GM04503 (cell line): ENCODE measurements around the gene MATR3.
"Not testable (repeated sequence)": the region's sequence is repeated elsewhere in the genome, so short reads cannot be mapped to it uniquely, and the experiment has no call there.

ENCODE experiments used
- DNase-seq: peaks from one replicate; pipeline ENCODE4 v3.0.0-alpha.2; 2012; ENCODE audit warnings: low read depth

MATR3 gene

GRCh38 chr5:139297439-139298133 lies 4.0 kb downstream of the MATR3 start:
- DNase-seq = no peak

DNA sequence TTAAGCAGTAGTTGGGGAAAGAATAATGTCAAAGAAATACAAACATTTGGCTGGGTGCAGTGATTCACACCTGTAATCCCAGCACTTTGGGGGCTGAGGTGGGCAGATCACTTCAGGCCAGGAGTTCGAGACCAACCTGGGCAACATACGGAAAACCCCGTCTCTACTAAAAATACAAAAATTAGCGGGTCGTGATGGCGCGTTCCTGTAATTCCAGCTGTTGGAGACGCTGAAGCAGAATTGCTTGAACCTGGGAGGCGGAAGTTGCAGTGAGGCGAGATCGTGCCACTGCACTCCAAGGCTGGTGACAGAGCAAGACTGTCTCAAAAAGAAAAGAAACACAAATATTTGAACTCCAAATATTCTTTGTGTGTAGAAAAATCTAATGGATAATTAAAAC lies 4.7 kb downstream of the MATR3 start:
- no peak for DNase-seq

- no peak for DNase-seq
Observed at GRCh38 chr5:139299486-139299885, 5.9 kb downstream of the MATR3 start.

DNA sequence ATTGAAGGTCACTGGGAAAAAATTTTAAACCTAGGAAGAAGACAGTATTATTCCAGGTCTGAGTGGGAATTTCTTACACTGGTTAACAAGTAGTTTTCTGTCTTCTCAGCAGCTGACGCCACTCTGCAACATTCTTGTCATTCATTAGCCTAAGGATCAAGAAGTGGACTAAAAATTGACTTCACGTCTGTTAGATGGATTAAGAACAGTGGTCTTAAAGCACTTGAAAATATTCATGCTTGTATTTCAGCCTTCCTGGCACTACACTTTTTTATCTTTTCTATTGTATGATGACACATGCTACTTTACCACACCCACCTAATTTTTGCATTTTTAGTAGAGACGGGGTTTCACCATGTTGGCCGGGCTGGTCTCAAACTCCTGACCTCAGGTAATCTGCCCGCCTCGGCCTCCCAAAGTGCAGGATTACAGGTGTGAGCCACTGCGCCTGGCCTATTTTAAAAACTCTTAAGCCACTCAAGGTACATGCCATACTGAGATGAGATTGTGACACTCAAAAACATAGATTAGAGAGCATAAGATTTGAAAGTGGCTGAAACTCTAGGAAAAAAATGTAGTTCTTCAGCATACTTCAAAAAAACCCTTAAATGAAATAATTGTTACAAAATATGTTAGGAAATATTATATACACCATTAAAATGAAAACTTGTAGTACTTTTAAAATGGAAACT lies 8.4 kb downstream of the MATR3 start:
- DNase-seq = no peak

GRCh38 chr5:139304391-139305324 lies 11.1 kb downstream of the MATR3 start:
- DNase-seq = no peak

DNA sequence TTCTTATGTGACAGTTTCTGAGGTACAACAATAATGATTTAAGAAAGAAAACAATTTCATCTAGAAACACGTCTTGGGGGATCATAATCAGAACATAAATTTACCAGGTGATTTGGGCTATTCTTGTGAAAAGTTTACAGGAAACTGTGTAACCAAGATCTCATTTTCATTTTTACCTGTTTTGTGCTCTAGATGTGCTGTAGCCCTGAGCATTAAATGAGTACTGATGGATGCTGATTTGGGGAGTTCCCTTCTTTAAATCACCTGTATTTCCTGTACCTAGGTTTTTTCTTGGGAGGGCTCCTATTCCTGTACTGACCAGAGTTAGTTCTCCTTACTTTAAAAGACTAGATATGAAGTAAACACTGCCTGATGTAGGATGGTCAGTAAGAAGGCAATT lies 12.7 kb downstream of the MATR3 start:
- no peak for DNase-seq

GRCh38 chr5:139306628-139307379 lies 13.3 kb downstream of the MATR3 start:
- DNase-seq = no peak

- DNase-seq = no peak
Observed at GRCh38 chr5:139308797-139309196, 15.3 kb downstream of the MATR3 start.

DNA sequence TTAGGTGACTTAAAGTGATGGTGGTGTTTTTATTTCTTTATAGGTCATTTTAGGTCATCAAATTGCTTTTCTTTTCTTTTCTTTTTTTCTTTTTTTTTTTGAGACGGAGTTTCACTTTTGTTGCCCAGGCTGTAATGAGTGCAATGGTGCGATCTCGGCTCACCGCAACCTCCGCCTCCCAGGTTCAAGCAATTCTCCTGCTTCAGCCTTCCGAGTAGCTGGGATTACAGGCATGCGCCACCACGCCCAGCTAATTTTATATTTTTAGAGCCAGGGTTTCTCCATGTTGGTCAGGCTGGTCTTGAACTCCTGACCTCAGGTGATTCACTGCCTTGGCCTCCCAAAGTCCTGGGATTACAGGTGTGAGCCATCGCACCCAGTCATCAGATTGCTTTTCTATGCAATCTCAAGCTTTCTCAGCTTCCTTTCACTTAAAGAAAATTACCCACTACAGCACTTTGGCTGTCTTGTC lies 17.2 kb downstream of the MATR3 start:
- not testable (repeated sequence) for DNase-seq

DNA sequence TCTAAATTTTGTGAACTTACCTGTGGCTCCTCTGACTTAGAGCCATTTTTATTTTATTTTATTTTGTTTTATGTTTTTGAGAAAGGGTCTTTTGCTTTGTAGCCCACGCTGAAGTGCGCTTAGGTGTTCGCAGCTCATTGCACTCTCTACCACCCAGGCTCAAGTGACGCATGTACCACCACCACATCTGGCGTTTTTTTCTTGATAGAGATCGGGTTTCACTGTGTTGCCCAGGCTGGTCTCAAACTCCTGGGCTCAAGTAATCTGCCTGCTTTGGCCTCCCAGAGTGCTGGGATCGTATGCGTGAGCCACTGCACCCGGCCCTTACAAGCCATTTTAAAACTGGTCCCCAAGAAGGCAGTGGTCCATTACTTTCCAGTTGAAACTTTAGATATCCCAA lies 18.5 kb downstream of the MATR3 start:
- no peak for DNase-seq

DNA sequence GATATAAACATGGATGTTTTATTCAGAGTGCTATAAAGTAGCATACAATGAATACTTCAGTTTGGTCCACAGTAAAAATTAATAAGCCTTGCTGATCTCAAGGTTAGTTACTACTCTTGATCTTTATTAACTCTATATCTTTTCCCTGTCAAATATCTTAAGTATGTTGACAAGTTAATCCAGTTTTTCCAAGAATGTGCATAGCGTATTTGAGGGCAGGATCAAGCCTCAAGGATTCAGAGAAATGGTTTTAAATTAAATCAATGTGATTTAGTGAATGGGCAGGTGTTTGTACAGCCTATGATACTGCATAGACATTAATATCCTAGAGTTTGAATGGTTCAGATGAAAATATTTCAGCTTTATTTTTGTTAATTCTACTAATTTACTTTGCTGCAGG lies 20.7 kb downstream of the MATR3 start:
- no peak for DNase-seq

- no peak for DNase-seq
Observed at GRCh38 chr5:139315056-139315615, 21.6 kb downstream of the MATR3 start.

GRCh38 chr5:139335811-139336210 lies 42.3 kb downstream of the MATR3 start:
- no peak for DNase-seq

DNA sequence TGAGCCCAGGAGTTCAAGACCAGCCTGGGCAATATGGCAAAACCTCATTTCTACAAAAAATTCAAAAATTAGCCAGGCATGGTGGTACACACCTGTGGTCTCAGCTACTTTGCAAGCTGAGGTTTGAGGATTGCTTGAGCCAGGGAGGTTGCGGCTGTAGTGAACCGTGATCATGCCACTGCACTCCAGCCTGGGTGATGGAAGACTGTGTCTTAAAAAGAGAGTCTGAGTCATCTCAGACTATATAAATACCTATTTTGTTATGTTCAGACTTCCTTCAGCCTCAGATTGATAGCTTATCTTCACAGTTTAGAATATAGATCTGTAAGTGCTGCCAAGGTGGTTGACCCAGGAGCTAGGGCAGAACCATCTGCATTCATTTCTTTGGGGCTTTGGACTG lies 46.5 kb downstream of the MATR3 start:
- no peak for DNase-seq

DNA sequence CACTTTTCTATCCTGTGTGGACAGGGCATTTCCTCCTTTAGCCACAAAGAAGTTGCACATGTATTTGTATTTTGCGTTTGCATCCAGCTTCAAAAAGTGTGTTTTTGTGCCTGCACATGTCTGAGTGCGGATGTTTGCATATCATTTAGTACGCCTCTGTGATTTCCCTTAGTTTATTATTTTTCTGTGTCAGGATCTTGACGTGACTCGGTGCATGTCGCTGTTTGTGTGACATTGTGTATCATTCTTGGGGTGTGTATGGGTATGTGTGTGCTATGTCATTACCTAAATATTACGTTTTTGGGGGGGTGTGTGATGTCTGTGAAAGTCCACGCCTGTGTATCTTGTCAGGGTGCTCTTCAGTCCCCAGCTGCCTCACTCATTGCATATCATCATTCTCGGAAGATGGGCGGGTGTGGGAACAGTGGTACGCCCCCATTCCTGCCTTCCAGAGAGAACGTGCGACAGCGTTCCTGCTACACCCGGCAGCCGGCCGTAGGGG lies 47.7 kb downstream of the MATR3 start:
- DNase-seq = no peak

DNA sequence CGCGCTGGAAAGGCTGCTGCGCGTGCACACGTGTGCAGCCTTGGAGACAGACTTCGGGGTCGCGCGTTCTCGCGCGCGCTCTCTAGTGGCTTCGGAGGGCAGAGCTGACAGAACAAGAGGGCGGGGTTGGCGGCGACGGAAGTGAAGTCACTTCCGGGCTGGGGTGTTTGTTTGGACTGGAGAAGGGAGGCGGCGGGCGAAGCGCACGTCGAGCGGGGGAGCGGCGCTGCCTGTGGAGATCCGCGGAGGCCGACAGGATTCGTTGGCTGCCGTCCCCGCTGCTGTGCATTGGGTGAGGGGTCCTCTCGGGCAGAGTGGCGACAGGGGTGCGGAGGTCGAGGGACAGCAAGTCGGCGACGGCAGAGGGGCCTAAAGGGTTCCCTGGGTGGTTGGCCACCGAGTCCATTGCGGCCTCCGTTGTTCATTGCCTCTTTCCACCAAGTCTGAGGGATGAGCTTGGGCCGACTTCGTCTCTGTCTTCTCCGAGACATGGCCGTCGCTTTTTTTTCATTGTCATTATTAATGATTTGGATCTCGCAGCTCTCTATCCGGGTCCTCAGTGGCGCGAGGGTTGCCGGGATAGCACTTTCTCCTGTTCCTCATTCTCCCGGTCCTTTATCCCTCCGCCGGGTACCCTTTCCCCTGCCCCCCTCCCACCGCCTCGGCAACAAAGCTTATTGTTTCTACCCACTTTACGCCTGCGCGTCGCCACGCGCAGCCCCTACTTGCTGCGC lies 48.3 kb downstream of the MATR3 start, which contains the start of gene PAIP2:
Gene PAIP2 (plus strand): TSS at position 166 of the 734 bp plus-strand sequence. CDS start 21,931 bp downstream, outside the sequence.
- DNase-seq = peak; percentile 88

- no peak for DNase-seq
Observed at GRCh38 chr5:139342423-139342723, 48.8 kb downstream of the MATR3 start.

- DNase-seq = no peak
Observed at GRCh38 chr5:139343476-139343875, 49.9 kb downstream of the MATR3 start.

DNA sequence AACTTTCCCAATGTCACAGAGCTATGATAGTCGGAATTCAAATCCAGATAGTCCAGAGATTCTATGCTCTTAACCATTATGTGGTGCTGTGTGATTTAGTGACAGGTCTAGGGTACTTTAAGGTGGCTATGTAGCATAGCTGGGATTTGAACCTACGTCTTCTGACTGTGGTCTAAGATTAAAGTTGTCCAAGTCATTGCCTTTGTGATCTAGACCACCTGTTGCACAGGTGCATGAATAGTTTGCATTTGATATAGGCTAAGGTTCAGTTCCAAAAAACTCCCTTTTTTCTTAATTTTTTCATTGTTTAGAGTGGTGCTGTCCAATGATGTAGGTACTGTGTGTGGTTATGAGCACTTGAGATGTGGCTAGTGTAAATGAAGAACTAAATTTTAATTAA lies 50.6 kb downstream of the MATR3 start:
- no peak for DNase-seq

GRCh38 chr5:139345442-139345841 lies 51.9 kb downstream of the MATR3 start:
- DNase-seq = not testable (repeated sequence)

- DNase-seq = not testable (repeated sequence)
Observed at GRCh38 chr5:139347863-139348262, 54.3 kb downstream of the MATR3 start.
